ENCODE results near the gene IGF2R. TPM values are rescaled to one million over a fixed set of nuclear protein-coding genes. Genes with fewer than 3 reads are reported as not detected.
A peak's percentile ranks its signal among the peaks of the same experiment; 100 is the strongest.

The IGF2R gene
- total and polyA plus RNA-seq, 2 of the 13 experiments (the other 11 are each of a cell fraction or from before 2014, with no cell fraction given), result 38.3 to 70.0 TPM

- TF ChIP-seq AKAP8 (CRISPR knock-in tag; IDR thresholded peaks at IDR 0.05) (no peak), ZNF549 (CRISPR knock-in tag; IDR thresholded peaks at IDR 0.05) (no peak), PHB2 (IDR thresholded peaks at IDR 0.05; ENCODE audit: partially characterized antibody) (no peak), ARID5B (CRISPR knock-in tag; IDR thresholded peaks at IDR 0.05) (peak; percentile 65), ELF3 (CRISPR knock-in tag; IDR thresholded peaks at IDR 0.05) (peak; percentile 64; the same call in 1 of the 2 replicates), BCL6 (CRISPR knock-in tag; IDR thresholded peaks at IDR 0.05) (peak; percentile 84), STAG1 (CRISPR knock-in tag; IDR thresholded peaks at IDR 0.05) (peak; percentile 29), SKI (IDR thresholded peaks at IDR 0.05; ENCODE audit: partially characterized antibody) (no peak), ZNF432 (CRISPR knock-in tag; IDR thresholded peaks at IDR 0.05; ENCODE audit: borderline replicate concordance) (no peak), TFE3 (CRISPR knock-in tag; IDR thresholded peaks at IDR 0.05) (peak; percentile 68; the same call in 1 of the 2 replicates), ELF4 (CRISPR knock-in tag; IDR thresholded peaks at IDR 0.05; ENCODE audit: borderline replicate concordance) (no peak), ZNF234 (CRISPR knock-in tag; conservative IDR thresholded peaks at IDR 0.05) (no peak), RXRA (CRISPR knock-in tag; IDR thresholded peaks at IDR 0.05) (peak; percentile 15; the same call in 1 of the 2 replicates), MLLT10 (CRISPR knock-in tag; IDR thresholded peaks at IDR 0.05) (no peak)
- TF ChIP-seq, protein P1, sequence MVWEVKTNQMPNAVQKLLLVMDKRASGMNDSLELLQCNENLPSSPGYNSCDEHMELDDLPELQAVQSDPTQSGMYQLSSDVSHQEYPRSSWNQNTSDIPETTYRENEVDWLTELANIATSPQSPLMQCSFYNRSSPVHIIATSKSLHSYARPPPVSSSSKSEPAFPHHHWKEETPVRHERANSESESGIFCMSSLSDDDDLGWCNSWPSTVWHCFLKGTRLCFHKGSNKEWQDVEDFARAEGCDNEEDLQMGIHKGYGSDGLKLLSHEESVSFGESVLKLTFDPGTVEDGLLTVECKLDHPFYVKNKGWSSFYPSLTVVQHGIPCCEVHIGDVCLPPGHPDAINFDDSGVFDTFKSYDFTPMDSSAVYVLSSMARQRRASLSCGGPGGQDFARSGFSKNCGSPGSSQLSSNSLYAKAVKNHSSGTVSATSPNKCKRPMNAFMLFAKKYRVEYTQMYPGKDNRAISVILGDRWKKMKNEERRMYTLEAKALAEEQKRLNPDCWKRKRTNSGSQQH (CRISPR knock-in tag; IDR thresholded peaks at IDR 0.05; ENCODE audit: low read depth), result no peak
- TF ChIP-seq, protein P2, sequence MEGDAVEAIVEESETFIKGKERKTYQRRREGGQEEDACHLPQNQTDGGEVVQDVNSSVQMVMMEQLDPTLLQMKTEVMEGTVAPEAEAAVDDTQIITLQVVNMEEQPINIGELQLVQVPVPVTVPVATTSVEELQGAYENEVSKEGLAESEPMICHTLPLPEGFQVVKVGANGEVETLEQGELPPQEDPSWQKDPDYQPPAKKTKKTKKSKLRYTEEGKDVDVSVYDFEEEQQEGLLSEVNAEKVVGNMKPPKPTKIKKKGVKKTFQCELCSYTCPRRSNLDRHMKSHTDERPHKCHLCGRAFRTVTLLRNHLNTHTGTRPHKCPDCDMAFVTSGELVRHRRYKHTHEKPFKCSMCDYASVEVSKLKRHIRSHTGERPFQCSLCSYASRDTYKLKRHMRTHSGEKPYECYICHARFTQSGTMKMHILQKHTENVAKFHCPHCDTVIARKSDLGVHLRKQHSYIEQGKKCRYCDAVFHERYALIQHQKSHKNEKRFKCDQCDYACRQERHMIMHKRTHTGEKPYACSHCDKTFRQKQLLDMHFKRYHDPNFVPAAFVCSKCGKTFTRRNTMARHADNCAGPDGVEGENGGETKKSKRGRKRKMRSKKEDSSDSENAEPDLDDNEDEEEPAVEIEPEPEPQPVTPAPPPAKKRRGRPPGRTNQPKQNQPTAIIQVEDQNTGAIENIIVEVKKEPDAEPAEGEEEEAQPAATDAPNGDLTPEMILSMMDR (CRISPR knock-in tag; IDR thresholded peaks at IDR 0.05), result peak; percentile 67
These were observed 191.6 kb downstream of the IGF2R start (continued) for GRCh38 chr6:160160450-160160849.

Measured in HepG2 (cell line).